Stimulated activated CD4-positive, alpha-beta T cell treated with anti-CD3 and anti-CD28 coated beads, Interleukin-2, amount 100 ng/mL, for 24 hours (primary cell): ENCODE measurements around the gene UNG.
A peak's percentile ranks its signal among the peaks of the same experiment; 100 is the strongest.

Experiments used
- DNase-seq, 2 donors: peaks; one replicate each; pipeline ENCODE4 v3.0.0-alpha.2; 2020

The UNG gene

DNA sequence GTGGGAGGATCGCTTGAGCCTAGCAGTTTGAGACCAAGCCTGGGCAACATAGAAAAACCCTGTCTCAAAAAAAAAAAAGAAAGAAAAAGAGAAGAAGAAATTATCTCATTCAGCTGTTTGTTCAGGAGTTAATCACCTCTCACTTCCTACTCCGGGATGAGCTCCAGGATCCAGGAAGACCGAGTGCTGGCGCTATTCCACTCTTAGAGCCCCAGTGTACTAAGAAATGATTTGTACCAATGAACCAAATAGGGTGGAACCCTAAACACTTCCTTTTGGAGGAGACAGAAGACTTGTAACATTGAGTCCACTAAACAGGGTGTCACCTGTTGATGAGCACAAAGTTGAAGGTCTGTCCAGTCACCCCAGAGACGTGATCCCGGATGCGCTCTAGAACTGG lies 7.7 kb upstream of the UNG start:
- no peak for DNase-seq

DNA sequence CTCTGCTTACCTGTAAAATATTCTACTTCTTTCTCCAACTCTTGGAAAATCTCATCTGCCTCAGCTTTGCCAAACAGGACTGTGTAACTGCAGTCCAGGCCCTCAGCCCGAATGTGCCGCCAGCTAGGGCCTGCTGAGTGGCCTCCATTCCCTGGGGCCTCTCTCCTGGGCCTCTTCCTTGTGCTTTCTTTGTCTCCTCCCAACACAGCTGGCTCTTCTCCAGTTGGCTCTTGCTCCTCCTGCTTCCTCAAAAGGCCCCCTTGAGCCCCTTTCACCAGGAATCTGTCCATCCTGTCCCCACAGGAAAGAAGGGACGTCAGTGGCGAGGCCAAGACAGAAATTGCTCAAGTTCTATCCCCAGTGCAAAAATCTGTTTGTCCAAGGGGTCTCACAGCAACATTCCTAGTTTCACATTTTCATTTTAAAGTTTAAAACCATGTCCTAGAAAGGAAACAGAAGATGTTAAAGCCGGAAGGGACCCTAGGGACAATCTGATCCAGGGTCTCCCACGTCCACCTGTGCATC lies 4.8 kb upstream of the UNG start:
- no peak for DNase-seq

DNA sequence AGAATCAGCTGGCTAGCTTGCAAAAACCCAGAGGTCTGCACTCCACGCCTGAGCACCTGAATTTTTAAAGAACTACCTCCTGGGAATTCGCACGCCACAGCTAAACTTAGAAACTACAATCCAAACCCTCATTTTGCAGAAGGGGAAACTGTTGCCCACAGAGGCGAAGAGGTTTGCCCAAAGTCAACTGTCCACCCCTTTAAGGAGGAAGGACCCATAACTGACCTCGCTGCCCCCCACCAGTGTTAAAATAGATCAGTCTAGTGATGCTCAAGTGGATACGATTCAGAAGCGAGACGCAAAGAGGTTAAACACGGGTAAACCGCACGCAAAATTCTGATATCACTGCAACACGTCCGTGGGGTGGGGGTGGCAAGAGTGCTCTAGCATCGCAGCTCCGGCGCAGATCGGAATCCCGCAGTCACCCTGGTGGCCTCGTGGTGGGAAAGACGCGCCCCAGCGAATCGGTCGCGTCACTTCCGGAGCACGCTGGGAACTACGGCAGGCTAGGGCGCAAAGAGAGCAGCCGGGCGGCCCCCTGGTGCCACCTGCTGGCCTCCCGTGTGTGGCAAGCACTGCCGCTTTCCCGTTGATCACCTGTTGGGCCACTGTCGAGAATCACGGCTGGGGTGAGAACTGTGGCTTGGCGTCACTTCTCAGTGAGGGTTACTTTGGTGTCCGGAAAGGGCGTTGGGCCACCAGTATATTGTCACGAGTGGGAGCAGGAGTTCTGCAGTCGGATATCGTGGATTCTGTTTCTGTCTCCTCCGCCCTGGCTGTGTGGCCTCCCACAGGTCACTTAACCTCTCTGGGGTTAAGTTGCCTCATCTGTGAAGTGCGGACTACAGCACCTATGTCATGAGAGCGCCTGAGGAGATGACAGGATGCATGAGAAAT lies 4.1 kb upstream of the UNG start, which contains the start of gene ALKBH2:
TSS of gene ALKBH2 (minus strand) at position 451 of the 897 bp plus-strand sequence. CDS start 686 bp downstream, outside the sequence.
- DNase-seq = peak; percentile 95 to 96

GRCh38 chr12:109097140-109097434 lies 310 bp upstream of the UNG start:
- no peak for DNase-seq

DNA sequence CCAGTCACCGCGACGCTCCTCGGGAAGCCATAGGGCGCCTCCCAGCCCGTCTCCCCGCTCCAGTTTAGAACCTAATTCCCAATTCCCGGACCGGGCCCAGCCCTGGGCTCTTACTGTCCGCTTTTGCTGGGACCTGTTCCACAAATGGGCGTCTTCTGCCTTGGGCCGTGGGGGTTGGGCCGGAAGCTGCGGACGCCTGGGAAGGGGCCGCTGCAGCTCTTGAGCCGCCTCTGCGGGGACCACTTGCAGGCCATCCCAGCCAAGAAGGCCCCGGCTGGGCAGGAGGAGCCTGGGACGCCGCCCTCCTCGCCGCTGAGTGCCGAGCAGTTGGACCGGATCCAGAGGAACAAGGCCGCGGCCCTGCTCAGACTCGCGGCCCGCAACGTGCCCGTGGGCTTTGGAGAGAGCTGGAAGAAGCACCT lies 797 bp downstream of the UNG start:
- DNase-seq = no peak

DNA sequence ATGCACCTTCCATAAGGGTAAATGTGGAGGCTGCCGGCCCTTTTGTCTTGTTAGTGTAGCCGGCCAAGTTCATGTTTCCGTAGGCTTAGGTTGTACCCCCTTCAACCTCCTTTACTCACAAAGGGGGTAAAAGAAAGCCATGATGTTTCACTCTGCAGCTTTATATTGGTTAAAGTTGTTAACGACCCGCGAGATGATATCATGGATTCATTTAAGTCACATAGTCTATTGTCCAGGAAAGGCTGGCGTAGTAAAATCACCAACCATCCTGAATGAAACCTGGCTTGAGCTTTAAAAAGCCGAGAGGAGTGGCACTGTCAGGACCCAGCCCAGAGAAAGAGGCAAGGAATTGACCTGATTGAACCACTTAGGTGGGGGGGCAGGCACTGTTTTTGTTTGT lies 1.3 kb downstream of the UNG start:
- no peak for DNase-seq

DNA sequence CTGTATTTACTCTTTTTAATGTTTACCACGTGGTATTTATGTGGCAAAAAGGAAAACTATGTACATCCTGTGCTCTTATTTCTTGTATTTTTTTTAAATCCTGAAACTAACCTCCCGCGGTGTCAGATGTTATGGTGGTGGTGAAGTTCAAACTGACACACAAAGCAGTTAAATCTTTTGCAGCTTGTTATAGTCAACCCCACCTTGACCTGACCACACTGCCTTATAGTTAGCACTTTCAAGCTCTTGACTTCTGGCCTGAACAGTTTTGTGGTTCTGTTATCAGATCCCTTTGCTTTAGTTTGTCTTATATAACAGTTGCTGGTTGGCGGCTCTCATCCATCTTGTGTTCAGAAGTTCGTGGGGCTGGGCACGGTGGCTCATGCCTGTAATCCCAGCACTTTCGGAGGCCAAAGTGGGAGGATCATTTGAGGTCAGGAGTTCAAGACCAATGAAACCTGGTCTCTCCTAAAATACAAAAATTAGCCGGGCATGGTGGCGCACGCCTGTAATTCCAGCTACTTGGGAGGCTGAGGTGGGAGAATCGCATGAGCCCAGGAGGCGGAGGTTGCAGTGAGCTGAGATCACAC lies 2.1 kb downstream of the UNG start:
- no peak for DNase-seq

- DNase-seq = no peak
Measured at GRCh38 chr12:109100741-109101140, 3.3 kb downstream of the UNG start.

- no peak for DNase-seq
Measured at GRCh38 chr12:109102491-109102890, 5.1 kb downstream of the UNG start.

GRCh38 chr12:109105176-109105575 lies 7.8 kb downstream of the UNG start:
- no peak for DNase-seq

DNA sequence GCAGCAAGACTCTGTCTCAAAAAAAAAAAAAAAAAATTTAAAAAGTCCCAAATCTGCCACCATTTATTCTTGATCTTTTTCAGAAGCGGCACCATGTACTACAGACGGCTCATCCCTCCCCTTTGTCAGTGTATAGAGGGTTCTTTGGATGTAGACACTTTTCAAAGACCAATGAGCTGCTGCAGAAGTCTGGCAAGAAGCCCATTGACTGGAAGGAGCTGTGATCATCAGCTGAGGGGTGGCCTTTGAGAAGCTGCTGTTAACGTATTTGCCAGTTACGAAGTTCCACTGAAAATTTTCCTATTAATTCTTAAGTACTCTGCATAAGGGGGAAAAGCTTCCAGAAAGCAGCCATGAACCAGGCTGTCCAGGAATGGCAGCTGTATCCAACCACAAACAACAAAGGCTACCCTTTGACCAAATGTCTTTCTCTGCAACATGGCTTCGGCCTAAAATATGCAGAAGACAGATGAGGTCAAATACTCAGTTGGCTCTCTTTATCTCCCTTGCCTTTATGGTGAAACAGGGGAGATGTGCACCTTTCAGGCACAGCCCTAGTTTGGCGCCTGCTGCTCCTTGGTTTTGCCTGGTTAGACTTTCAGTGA lies 12.5 kb downstream of the UNG start:
- DNase-seq = no peak

GRCh38 chr12:109110988-109111495 lies 13.6 kb downstream of the UNG start:
- peak; percentile 45 to 63 for DNase-seq

- DNase-seq = no peak
Measured at GRCh38 chr12:109112720-109113465, 15.5 kb downstream of the UNG start.

DNA sequence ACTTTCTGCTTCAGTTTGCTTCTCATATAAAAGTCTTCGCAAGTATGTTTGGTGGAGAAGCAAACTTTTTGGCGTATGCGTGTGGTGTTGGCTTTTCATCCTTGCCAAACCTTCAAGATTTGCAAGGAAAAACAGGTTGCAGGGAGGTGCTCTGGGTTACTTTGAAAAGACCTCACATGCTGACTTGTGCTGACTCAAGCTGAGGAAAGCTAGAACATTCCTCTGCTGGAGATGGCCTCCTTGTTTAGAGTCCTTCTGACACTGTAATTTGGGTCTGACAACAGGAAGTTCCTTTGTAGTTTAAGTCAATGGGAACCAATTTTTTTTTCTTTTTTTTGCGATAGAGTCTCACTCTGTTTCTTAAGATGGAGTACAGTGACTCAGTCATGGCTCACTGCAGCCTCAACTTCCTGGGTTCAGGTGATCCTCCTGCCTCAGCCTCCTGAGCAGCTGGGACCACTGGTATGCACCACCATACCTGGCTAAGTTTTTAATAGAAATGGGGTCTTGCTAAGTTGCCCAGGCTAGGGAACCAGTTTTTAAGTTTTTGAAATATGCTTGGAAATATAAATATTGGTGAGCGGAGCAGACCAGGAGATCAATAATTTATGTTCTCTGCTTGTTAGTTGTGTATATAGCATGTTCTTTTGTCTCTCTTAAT lies 16.4 kb downstream of the UNG start:
- no peak for DNase-seq

DNA sequence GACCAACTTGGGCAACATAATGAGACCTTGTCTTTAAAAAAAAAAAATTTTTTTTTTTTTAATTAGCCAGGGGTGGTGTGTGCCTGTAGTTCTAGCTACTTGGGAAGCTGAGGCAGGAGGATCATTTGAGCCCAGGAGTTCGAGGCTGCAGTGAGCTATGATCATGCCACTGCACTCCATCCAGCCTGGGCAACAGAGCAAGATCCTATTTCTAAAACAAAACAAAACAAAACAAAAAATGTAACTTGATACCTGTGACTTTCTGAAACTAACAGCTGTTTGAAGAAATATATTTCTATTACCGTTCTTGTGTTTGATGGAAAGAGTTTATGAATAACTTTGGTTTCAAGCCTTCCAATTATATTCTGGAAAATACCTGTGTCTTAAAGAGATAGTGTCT lies 17.2 kb downstream of the UNG start:
- no peak for DNase-seq

DNA sequence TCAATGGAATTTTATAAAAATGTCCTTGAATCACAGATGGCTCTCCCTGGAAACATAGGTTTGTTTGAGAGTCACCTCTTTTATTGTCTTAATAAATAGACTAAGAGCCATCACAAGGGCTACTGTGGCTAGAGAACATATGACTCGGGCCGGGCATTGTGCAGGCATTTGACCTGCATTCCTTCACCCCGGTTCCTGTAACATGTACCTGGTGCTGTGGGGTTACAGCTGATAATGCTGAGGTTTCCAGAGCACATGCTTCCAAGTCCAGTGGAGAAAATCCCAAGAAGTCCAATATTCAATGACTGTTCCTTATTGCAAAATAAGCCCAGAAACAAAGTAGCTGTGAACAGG lies 18.0 kb downstream of the UNG start:
- DNase-seq = no peak

GRCh38 chr12:109115758-109116610 lies 18.6 kb downstream of the UNG start, which contains the start of gene ACACB:
ACACB (plus strand) TSS chr12:109116587; CDS start chr12:109139406, 22,819 bp downstream.
- no peak for DNase-seq

- no peak for DNase-seq
Measured at GRCh38 chr12:109116611-109116949, 19.2 kb downstream of the UNG start.

DNA sequence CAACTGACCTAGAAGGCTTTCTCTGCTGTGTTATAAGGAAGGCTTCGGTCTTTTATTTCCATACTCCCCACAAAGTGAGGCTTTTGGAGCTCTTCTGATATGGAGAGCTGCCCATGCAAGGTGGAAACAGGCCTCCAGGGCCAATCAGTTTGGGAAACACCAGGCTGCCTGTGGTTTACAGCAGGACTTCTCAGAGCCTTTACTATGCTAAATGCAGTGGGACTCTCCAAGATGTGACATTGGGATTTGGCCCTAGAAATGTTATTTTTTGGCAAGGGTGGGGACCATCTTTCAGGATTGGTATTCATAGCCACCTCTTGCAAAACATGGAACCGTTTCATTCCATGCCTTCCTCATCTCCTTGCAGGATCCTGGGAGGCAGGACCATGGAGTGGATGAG lies 22.7 kb downstream of the UNG start:
- DNase-seq = no peak

- no peak for DNase-seq
Measured at GRCh38 chr12:109120557-109120956, 23.2 kb downstream of the UNG start.

DNA sequence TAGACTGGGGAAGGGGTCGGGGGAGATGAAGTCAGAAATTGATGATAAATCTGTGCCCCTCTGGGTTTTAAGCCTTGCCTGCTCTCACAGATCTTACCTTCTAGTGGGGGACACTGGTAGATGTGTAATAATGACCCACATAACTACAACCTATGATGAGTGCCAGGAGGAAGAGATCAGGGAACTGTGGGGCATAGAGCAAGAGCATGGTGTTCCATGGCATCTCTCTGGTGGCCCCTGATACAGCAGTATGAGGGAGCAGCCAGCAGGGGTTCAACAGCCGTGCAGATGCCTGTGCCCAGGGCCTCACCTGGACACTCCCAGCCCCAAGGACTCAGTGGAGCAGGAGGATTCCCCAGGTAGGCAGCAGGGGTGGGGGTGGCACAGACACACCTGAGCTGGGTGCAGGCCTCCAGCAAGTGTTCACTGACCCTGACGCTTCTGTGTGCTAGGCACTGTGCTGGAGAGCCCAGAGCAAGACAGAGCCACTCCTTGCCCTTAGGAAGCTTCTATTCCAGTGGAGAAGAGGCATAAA lies 24.0 kb downstream of the UNG start:
- no peak for DNase-seq
